Activated naive CD4-positive, alpha-beta T cell treated with anti-CD3 and anti-CD28 coated beads, Interleukin-2, amount 50 U/mL, for 24 hours (primary cell): ENCODE measurements around the gene LILRB5.
"Not testable (repeated sequence)": the region's sequence is repeated elsewhere in the genome, so short reads cannot be mapped to it uniquely, and the experiment has no call there.

Source experiments
- H3K27ac Mint-ChIP-seq: one replicate; pipeline ENCODE4 v1.8.0; 2021; ENCODE audit warnings: mild to moderate bottlenecking, mixed read lengths
- H3K27me3 Mint-ChIP-seq: one replicate; pipeline ENCODE4 v1.8.0; 2021; ENCODE audit warnings: mixed read lengths
- H3K36me3 Mint-ChIP-seq: one replicate; pipeline ENCODE4 v1.8.0; 2021; ENCODE audit warnings: mixed read lengths
- H3K4me1 Mint-ChIP-seq: one replicate; pipeline ENCODE4 v1.8.0; 2021; ENCODE audit warnings: mixed read lengths
- H3K4me3 Mint-ChIP-seq: one replicate; pipeline ENCODE4 v1.8.0; 2021; ENCODE audit warnings: mild to moderate bottlenecking, mixed read lengths
- H3K9me3 Mint-ChIP-seq: one replicate; pipeline ENCODE4 v1.8.0; 2021; ENCODE audit warnings: mixed read lengths

The LILRB5 gene

GRCh38 chr19:54257116-54257480, at the start of gene LILRB5:
TSS of gene LILRB5 (minus strand) at chr19:54257273. CDS start at chr19:54257193, 80 bp downstream.
- no peaks in the 10 kb centered on the region for H3K36me3 Mint-ChIP-seq
- no peak within 1 kb of the TSS for H3K4me3 Mint-ChIP-seq
- H3K9me3 Mint-ChIP-seq, result no peaks in the 10 kb centered on the region
- H3K27me3 Mint-ChIP-seq, result no peaks in the 10 kb centered on the region
- H3K4me1 Mint-ChIP-seq, result no peaks in the 10 kb centered on the region
- no peak within 1 kb of the TSS for H3K27ac Mint-ChIP-seq

DNA sequence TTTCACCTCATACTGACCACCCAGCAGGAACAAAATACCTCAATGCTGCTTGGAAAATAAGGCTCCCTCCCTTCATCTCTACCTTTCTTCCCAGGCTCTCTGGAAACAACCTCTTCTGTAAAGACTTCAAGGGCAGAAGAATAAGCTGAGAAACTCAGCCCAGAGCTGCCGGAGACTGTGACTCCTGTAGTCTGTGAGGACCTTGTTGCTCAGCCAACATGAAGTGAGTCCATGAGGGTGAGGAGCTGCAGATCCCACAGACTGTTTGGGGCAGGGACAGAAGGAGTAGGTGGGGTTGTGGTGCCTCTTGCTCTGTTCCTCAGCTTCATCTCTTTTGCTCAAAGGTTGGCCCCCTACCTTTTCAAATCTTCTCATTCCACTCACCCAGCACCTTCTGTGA, 48.1 kb upstream of the LILRB5 start:
- Mint-ChIP-seq H3K4me3 (peak overlapping the region; percentile 42), H3K27ac (peak overlapping the region; percentile 89), H3K36me3 (no peaks in the 10 kb centered on the region), H3K4me1 (peaks cover 26% of the 10 kb centered on the region), H3K9me3 (no peaks in the 10 kb centered on the region), H3K27me3 (no peaks in the 10 kb centered on the region)

GRCh38 chr19:54302257-54302656, 45.2 kb upstream of the LILRB5 start:
- H3K4me3 Mint-ChIP-seq, result no peak overlapping the region
- peak overlapping the region; percentile 21 for H3K27ac Mint-ChIP-seq
- H3K9me3 Mint-ChIP-seq, result no peaks in the 10 kb centered on the region
- H3K4me1 Mint-ChIP-seq, result peaks cover 26% of the 10 kb centered on the region
- H3K36me3 Mint-ChIP-seq, result no peaks in the 10 kb centered on the region
- peaks cover 1% of the 10 kb centered on the region for H3K27me3 Mint-ChIP-seq

DNA sequence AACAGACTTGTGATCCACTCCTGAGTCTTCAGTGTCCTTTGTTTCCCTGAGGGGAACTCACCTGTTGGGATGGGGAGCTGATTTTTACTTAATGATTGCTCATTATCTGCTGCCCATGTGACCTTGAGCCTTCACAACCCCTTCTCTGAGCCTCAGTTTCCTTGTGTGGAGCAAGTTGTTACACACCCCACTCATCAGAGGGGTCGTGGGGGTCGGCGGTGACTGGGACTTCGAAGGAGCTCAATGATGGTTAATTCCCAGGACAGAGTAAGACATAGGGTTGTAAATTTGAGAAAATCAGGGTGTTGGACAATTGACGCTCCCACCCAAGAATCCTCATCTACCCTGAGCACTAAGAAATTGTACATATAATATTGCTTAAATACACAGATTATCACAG, 42.4 kb upstream of the LILRB5 start:
- no peaks in the 10 kb centered on the region for H3K36me3 Mint-ChIP-seq
- H3K27me3 Mint-ChIP-seq, result peaks cover 1% of the 10 kb centered on the region
- H3K4me3 Mint-ChIP-seq, result no peak overlapping the region
- no peaks in the 10 kb centered on the region for H3K9me3 Mint-ChIP-seq
- peaks cover 15% of the 10 kb centered on the region for H3K4me1 Mint-ChIP-seq
- H3K27ac Mint-ChIP-seq, result no peak overlapping the region

GRCh38 chr19:54299126-54299498, 42.0 kb upstream of the LILRB5 start:
- no peaks in the 10 kb centered on the region for H3K36me3 Mint-ChIP-seq
- H3K27me3 Mint-ChIP-seq, result peaks cover 4% of the 10 kb centered on the region
- H3K4me1 Mint-ChIP-seq, result peaks cover 11% of the 10 kb centered on the region
- H3K4me3 Mint-ChIP-seq, result no peak overlapping the region
- H3K9me3 Mint-ChIP-seq, result no peaks in the 10 kb centered on the region
- H3K27ac Mint-ChIP-seq, result no peak overlapping the region

GRCh38 chr19:54298357-54299125, 41.5 kb upstream of the LILRB5 start:
- Mint-ChIP-seq H3K27me3 (peaks cover 4% of the 10 kb centered on the region), H3K9me3 (no peaks in the 10 kb centered on the region), H3K27ac (no peak overlapping the region), H3K4me1 (peaks cover 6% of the 10 kb centered on the region), H3K4me3 (no peak overlapping the region), H3K36me3 (no peaks in the 10 kb centered on the region)

DNA sequence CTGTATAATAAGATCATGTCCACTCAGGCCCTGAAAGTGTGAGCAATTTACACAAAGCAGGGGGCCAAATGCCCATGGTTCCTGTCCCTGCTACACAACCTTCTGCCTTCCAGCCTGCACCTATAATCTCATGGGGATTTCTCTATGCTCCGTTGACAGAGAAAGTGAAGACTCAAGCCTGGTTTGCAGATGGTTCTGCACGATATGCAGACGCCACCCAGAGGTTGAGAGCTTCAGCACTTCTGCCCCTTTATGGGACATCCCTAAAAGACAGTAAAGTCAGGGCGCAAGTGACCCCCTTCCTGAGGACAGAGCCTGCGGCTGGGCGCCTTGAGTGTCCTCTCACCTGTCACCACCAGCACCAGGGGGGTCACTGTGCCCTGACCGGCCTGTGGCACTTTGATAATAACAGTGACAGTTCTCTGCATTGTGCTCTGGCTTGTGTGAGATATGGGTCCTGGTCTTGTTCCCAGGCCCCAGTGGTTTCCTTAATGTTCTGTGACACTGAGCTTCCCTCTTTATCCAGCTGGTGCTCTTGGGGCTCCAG, 40.8 kb upstream of the LILRB5 start:
- no peaks in the 10 kb centered on the region for H3K4me1 Mint-ChIP-seq
- H3K27ac Mint-ChIP-seq, result no peak overlapping the region
- no peaks in the 10 kb centered on the region for H3K9me3 Mint-ChIP-seq
- H3K4me3 Mint-ChIP-seq, result no peak overlapping the region
- no peaks in the 10 kb centered on the region for H3K36me3 Mint-ChIP-seq
- peaks cover 7% of the 10 kb centered on the region for H3K27me3 Mint-ChIP-seq

GRCh38 chr19:54294539-54294938, 37.5 kb upstream of the LILRB5 start:
- no peaks in the 10 kb centered on the region for H3K4me1 Mint-ChIP-seq
- no peak overlapping the region for H3K27ac Mint-ChIP-seq
- H3K9me3 Mint-ChIP-seq, result no peaks in the 10 kb centered on the region
- no peaks in the 10 kb centered on the region for H3K36me3 Mint-ChIP-seq
- H3K4me3 Mint-ChIP-seq, result no peak overlapping the region
- H3K27me3 Mint-ChIP-seq, result peaks cover 14% of the 10 kb centered on the region

- H3K36me3 Mint-ChIP-seq, H3K27ac Mint-ChIP-seq, H3K9me3 Mint-ChIP-seq, H3K4me1 Mint-ChIP-seq, H3K4me3 Mint-ChIP-seq: not testable (repeated sequence)
- H3K27me3 Mint-ChIP-seq, result peaks cover 11% of the 10 kb centered on the region
These were observed 32.1 kb upstream of the LILRB5 start for GRCh38 chr19:54289160-54289559.

DNA sequence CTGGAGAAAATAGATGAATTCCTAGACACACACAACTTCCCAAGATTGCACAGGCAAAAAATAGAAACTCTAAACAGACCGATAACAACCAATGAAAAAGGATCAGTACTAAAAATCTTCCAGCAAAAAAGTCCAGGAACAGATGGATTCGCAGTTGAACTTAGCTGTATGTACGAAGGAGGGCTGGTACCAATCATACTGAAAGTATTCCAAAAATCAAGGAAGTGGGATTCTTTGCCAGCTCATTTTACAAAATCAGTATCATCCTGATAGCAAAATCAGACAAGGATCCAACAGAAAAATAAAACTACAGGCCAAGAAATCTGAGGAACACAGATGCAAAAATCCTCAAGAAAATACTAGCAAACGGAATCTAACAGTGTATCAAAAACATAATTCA, 30.4 kb upstream of the LILRB5 start:
- H3K9me3 Mint-ChIP-seq, result no peaks in the 10 kb centered on the region
- H3K4me1 Mint-ChIP-seq, result peaks cover 3% of the 10 kb centered on the region
- H3K4me3 Mint-ChIP-seq, result no peak overlapping the region
- peaks cover 9% of the 10 kb centered on the region for H3K27me3 Mint-ChIP-seq
- no peak overlapping the region for H3K27ac Mint-ChIP-seq
- no peaks in the 10 kb centered on the region for H3K36me3 Mint-ChIP-seq

DNA sequence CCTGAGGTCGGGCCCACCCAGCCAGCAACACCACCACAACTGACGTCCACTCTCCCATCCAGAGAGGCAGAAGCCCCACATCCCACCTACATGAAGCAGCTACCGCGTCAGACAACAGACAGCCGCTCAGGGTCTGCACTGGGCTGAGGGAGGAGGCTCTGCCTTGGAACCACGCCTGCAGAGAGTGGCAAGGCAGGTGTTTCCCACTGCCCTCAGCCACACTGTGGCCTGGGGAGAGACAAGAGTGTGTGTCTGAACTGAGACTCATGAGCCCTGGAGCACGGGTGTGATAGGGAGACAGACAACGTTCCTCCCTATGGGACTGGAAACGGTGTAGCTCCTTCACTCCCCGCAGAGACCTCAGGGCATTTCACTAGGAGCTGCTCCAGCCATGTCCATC, 29.2 kb upstream of the LILRB5 start:
- not testable (repeated sequence) for H3K9me3 Mint-ChIP-seq, H3K4me3 Mint-ChIP-seq, H3K27ac Mint-ChIP-seq, H3K36me3 Mint-ChIP-seq, H3K4me1 Mint-ChIP-seq
- peaks cover 16% of the 10 kb centered on the region for H3K27me3 Mint-ChIP-seq

DNA sequence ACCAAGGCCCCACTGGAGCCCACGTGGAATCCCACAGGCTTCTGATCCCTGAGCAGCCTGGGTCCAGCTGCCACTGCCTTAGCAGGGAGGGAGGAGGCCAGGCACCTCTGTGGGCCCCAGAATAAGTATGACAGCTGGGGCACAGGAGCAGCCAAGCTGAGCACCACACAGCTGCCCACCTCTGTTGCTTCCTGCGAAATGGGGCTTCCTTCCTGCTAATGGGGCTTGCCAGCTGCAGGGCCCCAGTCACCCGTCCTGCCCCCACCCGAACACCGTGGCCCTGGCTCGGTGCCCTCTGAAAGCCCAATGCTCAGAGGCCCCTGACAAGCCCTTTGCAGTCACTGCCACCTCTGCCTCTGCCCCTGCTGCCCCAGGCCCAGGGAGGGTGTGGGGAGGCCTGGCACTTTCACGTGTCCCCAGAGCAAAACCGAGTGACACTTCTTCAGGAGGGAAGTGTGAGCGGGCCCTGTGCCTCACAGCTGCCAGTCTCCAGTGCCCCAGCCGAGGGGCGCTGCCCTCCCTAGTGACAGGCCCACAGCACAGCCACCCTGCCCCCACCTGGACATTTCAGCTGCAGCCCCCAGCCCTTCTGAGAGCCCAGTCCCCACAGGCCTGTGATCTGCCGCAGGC, 28.5 kb upstream of the LILRB5 start:
- not testable (repeated sequence) for H3K27ac Mint-ChIP-seq, H3K36me3 Mint-ChIP-seq, H3K9me3 Mint-ChIP-seq, H3K4me3 Mint-ChIP-seq, H3K4me1 Mint-ChIP-seq
- H3K27me3 Mint-ChIP-seq, result peaks cover 17% of the 10 kb centered on the region

DNA sequence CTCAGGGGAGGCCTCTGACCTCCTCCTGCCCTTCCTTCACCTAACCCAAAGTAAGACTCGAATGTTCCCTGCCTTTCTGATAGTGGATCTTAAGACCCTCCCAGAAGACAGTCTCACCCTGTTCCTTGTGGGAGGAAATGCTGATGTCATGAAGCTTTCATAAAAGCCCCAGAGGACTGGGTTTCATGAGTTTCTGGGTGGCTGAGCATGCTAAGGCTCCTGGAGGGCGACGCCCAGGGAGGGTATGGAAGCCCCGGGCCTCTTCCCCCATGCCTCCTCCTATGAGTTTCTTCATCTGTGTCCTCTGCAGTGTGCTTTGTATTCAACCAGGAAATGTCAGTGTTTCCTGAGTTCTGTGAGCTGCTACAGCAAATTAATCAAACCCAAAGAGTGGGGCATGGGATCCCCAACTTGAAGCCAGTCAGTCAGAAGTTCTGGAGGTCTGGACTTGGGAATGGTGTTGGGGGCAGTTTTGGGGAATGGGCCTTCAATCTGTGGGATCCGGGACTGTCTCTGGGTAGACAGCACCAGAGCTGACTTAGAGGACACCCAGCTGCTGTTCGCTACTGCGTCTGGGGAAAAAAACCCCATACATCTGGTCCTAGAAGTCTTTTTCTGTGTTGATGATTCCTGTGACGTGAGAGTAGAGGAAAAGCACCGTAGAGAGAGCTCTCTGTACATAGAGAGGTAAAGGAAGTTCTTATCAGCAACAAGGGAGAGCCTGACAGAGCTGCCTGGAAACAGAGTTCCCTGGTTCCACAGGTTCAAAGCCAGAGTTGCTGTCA, 25.8 kb upstream of the LILRB5 start:
- peaks cover 3% of the 10 kb centered on the region for H3K4me1 Mint-ChIP-seq
- no peaks in the 10 kb centered on the region for H3K9me3 Mint-ChIP-seq
- no peaks in the 10 kb centered on the region for H3K36me3 Mint-ChIP-seq
- H3K27me3 Mint-ChIP-seq, result peaks cover 22% of the 10 kb centered on the region
- no peak overlapping the region for H3K27ac Mint-ChIP-seq
- no peak overlapping the region for H3K4me3 Mint-ChIP-seq

DNA sequence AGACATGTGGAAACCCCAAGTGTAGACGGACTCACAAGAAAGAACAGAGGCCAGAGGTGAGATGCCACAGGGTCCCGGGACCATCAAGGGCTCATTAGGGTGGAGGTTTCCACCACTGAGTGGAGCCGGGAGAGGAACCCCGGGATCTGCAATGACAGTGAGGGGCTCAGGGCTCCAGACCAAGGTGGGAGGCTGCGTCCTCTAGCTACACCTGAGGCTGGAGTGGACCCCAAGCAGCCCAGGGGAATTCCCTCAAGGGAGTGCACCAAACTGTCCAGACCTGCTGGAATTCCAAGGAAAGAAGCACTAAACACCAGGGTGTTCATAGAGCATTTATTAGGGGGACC, 24.6 kb upstream of the LILRB5 start:
- H3K27me3 Mint-ChIP-seq, result peaks cover 22% of the 10 kb centered on the region
- H3K4me1 Mint-ChIP-seq, H3K36me3 Mint-ChIP-seq, H3K27ac Mint-ChIP-seq, H3K9me3 Mint-ChIP-seq, H3K4me3 Mint-ChIP-seq: not testable (repeated sequence)

GRCh38 chr19:54281007-54281728, 24.1 kb upstream of the LILRB5 start, which contains the start of gene LILRB2:
TSS of gene LILRB2 (minus strand) at chr19:54281110. CDS start at chr19:54280496, 614 bp downstream.
- Mint-ChIP-seq H3K9me3 (no peaks in the 10 kb centered on the region), H3K27me3 (peaks cover 22% of the 10 kb centered on the region), H3K4me3 (no peak within 1 kb of the TSS), H3K4me1 (peaks cover 3% of the 10 kb centered on the region), H3K27ac (no peak within 1 kb of the TSS), H3K36me3 (no peaks in the 10 kb centered on the region)
